Measurements from ENCODE around the gene MTHFD2L. TPM values are rescaled to one million over a fixed set of nuclear protein-coding genes. Genes with fewer than 3 reads are reported as not detected.
"Not testable (repeated sequence)": the region's sequence is repeated elsewhere in the genome, so short reads cannot be mapped to it uniquely, and the experiment has no call there.

The MTHFD2L gene
- total and polyA plus RNA-seq, 4 donors, result 7.1 to 13.8 (median 13.0) TPM

GRCh38 chr4:74339501-74339900 is 181.6 kb downstream of the MTHFD2L start:
- intact Hi-C loops (cut with DNase I), result no loop called here
- ATAC-seq (ENCODE audit: low FRiP score) (no peak), DNase-seq (no peak)
- H3K4me1 ChIP-seq (ENCODE audit: control insufficient read depth in 1 of 2, insufficient read depth in 2 of 2, low read length in 2 of 2), result no peaks in the 10 kb centered on the region
- H3K4me3 ChIP-seq (ENCODE audit: low read length in 2 of 2), result no peak overlapping the region
- no peak overlapping the region for H3K27ac ChIP-seq (ENCODE audit: low read depth in 1 of 2, low read length in 2 of 2)
- no peaks in the 10 kb centered on the region for H3K9me3 ChIP-seq (ENCODE audit: control insufficient read depth, low read length)
- H3K36me3 ChIP-seq (ENCODE audit: control insufficient read depth in 1 of 2, insufficient read depth in 2 of 2, low read length in 1 of 2), result no peaks in the 10 kb centered on the region
- no peaks in the 10 kb centered on the region for H3K27me3 ChIP-seq (ENCODE audit: control insufficient read depth in 1 of 2, insufficient read depth in 2 of 2, low read length in 1 of 2)

DNA sequence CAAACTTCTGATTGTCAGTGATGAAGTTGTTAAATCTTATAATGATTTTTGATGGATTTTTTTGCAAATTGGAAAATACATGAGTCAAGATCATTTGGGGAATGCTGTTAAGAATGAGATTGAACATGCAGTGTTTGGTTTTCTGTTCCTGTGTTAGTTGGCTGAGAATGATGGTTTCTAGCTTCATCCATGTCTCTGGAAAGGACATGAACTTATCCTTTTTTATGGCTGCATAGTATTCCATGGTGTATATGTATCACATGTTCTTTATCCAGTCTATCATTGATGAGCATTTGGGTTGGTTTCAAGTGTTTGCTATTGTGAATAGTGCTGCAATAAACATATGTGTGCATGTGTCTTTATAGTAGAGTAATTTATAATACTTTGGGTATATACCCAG is 182.5 kb downstream of the MTHFD2L start:
- H3K36me3 ChIP-seq (ENCODE audit: control insufficient read depth in 1 of 2, insufficient read depth in 2 of 2, low read length in 1 of 2); H3K4me3 ChIP-seq (ENCODE audit: low read length in 2 of 2); H3K4me1 ChIP-seq (ENCODE audit: control insufficient read depth in 1 of 2, insufficient read depth in 2 of 2, low read length in 2 of 2); ATAC-seq (ENCODE audit: low FRiP score); H3K27ac ChIP-seq (ENCODE audit: low read depth in 1 of 2, low read length in 2 of 2); DNase-seq; H3K27me3 ChIP-seq (ENCODE audit: control insufficient read depth in 1 of 2, insufficient read depth in 2 of 2, low read length in 1 of 2); intact Hi-C loops (cut with DNase I); H3K9me3 ChIP-seq (ENCODE audit: control insufficient read depth, low read length): not testable (repeated sequence)

- intact Hi-C loops (cut with DNase I), result no loop called here
- DNase-seq (no peak), ATAC-seq (ENCODE audit: low FRiP score) (no peak)
- Histone ChIP-seq H3K27ac (ENCODE audit: low read depth in 1 of 2, low read length in 2 of 2) (no peak overlapping the region), H3K4me1 (ENCODE audit: control insufficient read depth in 1 of 2, insufficient read depth in 2 of 2, low read length in 2 of 2) (no peaks in the 10 kb centered on the region), H3K27me3 (ENCODE audit: control insufficient read depth in 1 of 2, insufficient read depth in 2 of 2, low read length in 1 of 2) (no peaks in the 10 kb centered on the region), H3K36me3 (ENCODE audit: control insufficient read depth in 1 of 2, insufficient read depth in 2 of 2, low read length in 1 of 2) (no peaks in the 10 kb centered on the region), H3K4me3 (ENCODE audit: low read length in 2 of 2) (no peak overlapping the region), H3K9me3 (ENCODE audit: control insufficient read depth, low read length) (no peaks in the 10 kb centered on the region)
- 48 to 71% methylated on average over 1 of the region's 1 CpG for WGBS, 2 donors
These were observed 186.1 kb downstream of the MTHFD2L start for GRCh38 chr4:74344031-74344430.

Other genes with a start within 250 kb of the MTHFD2L start
- gene PF4, start 176.1 kb upstream of the MTHFD2L start, total RNA-seq, result 1 to 10 TPM in 1 of 2 donors, not detected in 1; 3.3 TPM
- not detected for gene PF4, start 176.1 kb upstream of the MTHFD2L start, polyA plus RNA-seq
- 1 to 10 TPM in 1 of 2 donors, under 1 TPM in 1; 0.57 to 8.4 TPM for gene PPBP, start 169.9 kb upstream of the MTHFD2L start, total RNA-seq
- gene PPBP, start 169.9 kb upstream of the MTHFD2L start, polyA plus RNA-seq, result not detected
- under 1 TPM in 1 of 2 donors, not detected in 1; 0.57 TPM for gene CXCL5, start 159.4 kb upstream of the MTHFD2L start, total RNA-seq
- under 1 TPM in 1 of 2 donors, not detected in 1; 0.05 TPM for gene CXCL5, start 159.4 kb upstream of the MTHFD2L start, polyA plus RNA-seq
- 10 to 100 TPM in 1 of 2 donors, 1 to 10 TPM in 1; 3.2 to 12.1 TPM for gene CXCL3, start 119.4 kb upstream of the MTHFD2L start, total RNA-seq
- 1 to 10 TPM in 1 of 2 donors, under 1 TPM in 1; 0.64 to 1.5 TPM for gene CXCL3, start 119.4 kb upstream of the MTHFD2L start, polyA plus RNA-seq
- gene CXCL2, start 58.9 kb upstream of the MTHFD2L start, total RNA-seq, result 10 to 100 TPM; 17.0 to 42.8 TPM
- 1 to 10 TPM; 1.1 to 3.6 TPM for gene CXCL2, start 58.9 kb upstream of the MTHFD2L start, polyA plus RNA-seq
- 1 to 10 TPM in 1 of 2 donors, not detected in 1; 1.6 TPM for gene EPGN, start 150.4 kb downstream of the MTHFD2L start, total RNA-seq
- gene EPGN, start 150.4 kb downstream of the MTHFD2L start, polyA plus RNA-seq, result 1 to 10 TPM in 1 of 2 donors, not detected in 1; 7.1 TPM
- gene EREG, start 207.0 kb downstream of the MTHFD2L start, total RNA-seq, result 1 to 10 TPM in 1 of 2 donors, under 1 TPM in 1; 0.66 to 6.3 TPM
- under 1 TPM in 1 of 2 donors, not detected in 1; 0.38 TPM for gene EREG, start 207.0 kb downstream of the MTHFD2L start, polyA plus RNA-seq